Fibroblast of lung (primary cell): ENCODE data around the gene ASIC3.

Experiments used
- CTCF ChIP-seq, 2 donors: IDR thresholded peaks in 1 of 2; conservative IDR thresholded peaks in 1 of 2; 1 replicate in 1 of 2; 2 replicates in 1 of 2; pipeline ENCODE4 v1.5.1; 2011 to 2012; ENCODE audit warnings: low read length in 2 of 2, control low read depth in 1 of 2, inconsistent platforms in 1 of 2, low read depth in 1 of 2, mild to moderate bottlenecking in 1 of 2
- EZH2 ChIP-seq: IDR thresholded peaks from 2 replicates; pipeline ENCODE4 v1.5.1; 2012; ENCODE audit warnings: low read length, control low read depth, mild to moderate bottlenecking; ENCODE audit errors: missing control alignments

- TF ChIP-seq CTCF (conservative IDR thresholded peaks at IDR 0.05 in 1 of 2, IDR thresholded peaks at IDR 0.05 in 1 of 2; ENCODE audit: low read depth in 1 of 2, low read length in 2 of 2): no peak
- no peak for TF ChIP-seq EZH2
Observed at GRCh38 chr7:151088019-151088855, 39.9 kb downstream of the ASIC3 start.
